Measurements from ENCODE around the gene TRMT10A. TPM values are rescaled to one million over a fixed set of nuclear protein-coding genes. Genes with fewer than 3 reads are reported as not detected.

The TRMT10A gene
- total RNA-seq, 4 donors from 2014 or later = 3.9 to 7.8 (median 5.8) TPM

DNA sequence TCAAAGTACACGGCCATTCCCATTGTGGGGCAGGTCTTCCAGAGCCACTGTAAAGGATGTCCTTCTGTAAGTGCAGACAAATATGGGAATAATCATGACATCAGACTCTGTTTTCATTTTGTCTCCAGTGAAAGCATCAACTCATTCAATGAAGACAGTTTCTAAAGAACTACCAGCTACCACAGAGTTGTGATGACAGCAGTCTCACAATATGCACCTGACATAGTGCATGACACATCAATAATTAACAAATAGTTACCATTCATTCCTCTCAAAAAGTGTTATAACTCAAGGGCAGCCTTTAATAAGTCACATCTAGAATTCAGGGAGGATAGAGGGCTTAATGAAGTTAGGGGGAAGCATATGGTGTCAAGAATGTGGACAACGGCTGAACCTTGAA, 31.0 kb upstream of the TRMT10A start:
- WGBS = 92% methylated on average over 2 of the region's 2 CpGs
- H3K4me1 ChIP-seq = no peaks in the 10 kb centered on the region
- H3K27ac ChIP-seq = no peak overlapping the region
- H3K36me3 ChIP-seq = no peaks in the 10 kb centered on the region
- H3K9me3 ChIP-seq = no peaks in the 10 kb centered on the region
- DNase-seq (ENCODE audit: low spot score in 2 of 2) = no peak
- no peak overlapping the region for H3K4me3 ChIP-seq
- H3K27me3 ChIP-seq = no peaks in the 10 kb centered on the region
- TF ChIP-seq POLR2A (IDR thresholded peaks at IDR 0.05) = no peak
- TF ChIP-seq, protein P1, sequence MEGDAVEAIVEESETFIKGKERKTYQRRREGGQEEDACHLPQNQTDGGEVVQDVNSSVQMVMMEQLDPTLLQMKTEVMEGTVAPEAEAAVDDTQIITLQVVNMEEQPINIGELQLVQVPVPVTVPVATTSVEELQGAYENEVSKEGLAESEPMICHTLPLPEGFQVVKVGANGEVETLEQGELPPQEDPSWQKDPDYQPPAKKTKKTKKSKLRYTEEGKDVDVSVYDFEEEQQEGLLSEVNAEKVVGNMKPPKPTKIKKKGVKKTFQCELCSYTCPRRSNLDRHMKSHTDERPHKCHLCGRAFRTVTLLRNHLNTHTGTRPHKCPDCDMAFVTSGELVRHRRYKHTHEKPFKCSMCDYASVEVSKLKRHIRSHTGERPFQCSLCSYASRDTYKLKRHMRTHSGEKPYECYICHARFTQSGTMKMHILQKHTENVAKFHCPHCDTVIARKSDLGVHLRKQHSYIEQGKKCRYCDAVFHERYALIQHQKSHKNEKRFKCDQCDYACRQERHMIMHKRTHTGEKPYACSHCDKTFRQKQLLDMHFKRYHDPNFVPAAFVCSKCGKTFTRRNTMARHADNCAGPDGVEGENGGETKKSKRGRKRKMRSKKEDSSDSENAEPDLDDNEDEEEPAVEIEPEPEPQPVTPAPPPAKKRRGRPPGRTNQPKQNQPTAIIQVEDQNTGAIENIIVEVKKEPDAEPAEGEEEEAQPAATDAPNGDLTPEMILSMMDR (IDR thresholded peaks at IDR 0.05) = no peak
- no peak for TF ChIP-seq POLR2AphosphoS5 (IDR thresholded peaks at IDR 0.05)
- TF ChIP-seq EP300 (IDR thresholded peaks at IDR 0.05) = no peak

GRCh38 chr4:99593781-99594641, 30.2 kb upstream of the TRMT10A start:
- no peak overlapping the region for H3K27ac ChIP-seq
- DNase-seq (ENCODE audit: low spot score in 2 of 2) = no peak
- 61% methylated on average over 4 of the region's 4 CpGs for WGBS
- H3K27me3 ChIP-seq = no peaks in the 10 kb centered on the region
- H3K4me3 ChIP-seq = no peak overlapping the region
- TF ChIP-seq, protein P1 (IDR thresholded peaks at IDR 0.05) = no peak
- TF ChIP-seq EP300 (IDR thresholded peaks at IDR 0.05) = no peak
- no peak for TF ChIP-seq POLR2A (IDR thresholded peaks at IDR 0.05)
- TF ChIP-seq POLR2AphosphoS5 (IDR thresholded peaks at IDR 0.05) = no peak
- no peaks in the 10 kb centered on the region for H3K4me1 ChIP-seq
- H3K36me3 ChIP-seq = no peaks in the 10 kb centered on the region
- H3K9me3 ChIP-seq = no peaks in the 10 kb centered on the region

DNA sequence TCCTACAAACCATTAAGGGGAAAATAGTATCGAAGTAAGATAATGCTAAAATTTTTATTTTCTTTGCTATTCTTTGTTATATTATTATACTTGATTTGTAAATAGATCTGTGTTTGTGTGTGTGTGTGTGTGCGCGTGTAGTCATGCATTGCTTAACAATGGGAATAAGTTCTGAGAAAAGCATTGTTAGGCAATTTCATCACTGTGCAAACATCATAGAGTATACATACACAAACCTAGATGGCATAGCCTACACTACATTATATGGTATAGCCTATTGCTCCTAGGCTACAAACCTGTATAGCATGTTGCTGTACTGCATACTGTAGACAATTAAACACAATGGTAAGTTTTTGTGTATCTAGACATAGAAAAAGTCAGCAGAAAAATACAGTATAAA, 27.9 kb upstream of the TRMT10A start:
- DNase-seq (ENCODE audit: low spot score in 2 of 2) = no peak
- H3K36me3 ChIP-seq = no peaks in the 10 kb centered on the region
- H3K9me3 ChIP-seq = no peaks in the 10 kb centered on the region
- H3K4me1 ChIP-seq = no peaks in the 10 kb centered on the region
- H3K4me3 ChIP-seq = no peak overlapping the region
- H3K27me3 ChIP-seq = no peaks in the 10 kb centered on the region
- H3K27ac ChIP-seq = no peak overlapping the region
- TF ChIP-seq POLR2AphosphoS5 (IDR thresholded peaks at IDR 0.05) (no peak), EP300 (IDR thresholded peaks at IDR 0.05) (no peak), POLR2A (IDR thresholded peaks at IDR 0.05) (no peak)
- TF ChIP-seq, protein P1 (IDR thresholded peaks at IDR 0.05) = no peak
- WGBS = 96% methylated on average over 3 of the region's 3 CpGs

- Histone ChIP-seq H3K36me3 (no peaks in the 10 kb centered on the region), H3K9me3 (no peaks in the 10 kb centered on the region)
- 70% methylated on average over 1 of the region's 1 CpG for WGBS
These were observed 24.0 kb upstream of the TRMT10A start for GRCh38 chr4:99587803-99588202.

DNA sequence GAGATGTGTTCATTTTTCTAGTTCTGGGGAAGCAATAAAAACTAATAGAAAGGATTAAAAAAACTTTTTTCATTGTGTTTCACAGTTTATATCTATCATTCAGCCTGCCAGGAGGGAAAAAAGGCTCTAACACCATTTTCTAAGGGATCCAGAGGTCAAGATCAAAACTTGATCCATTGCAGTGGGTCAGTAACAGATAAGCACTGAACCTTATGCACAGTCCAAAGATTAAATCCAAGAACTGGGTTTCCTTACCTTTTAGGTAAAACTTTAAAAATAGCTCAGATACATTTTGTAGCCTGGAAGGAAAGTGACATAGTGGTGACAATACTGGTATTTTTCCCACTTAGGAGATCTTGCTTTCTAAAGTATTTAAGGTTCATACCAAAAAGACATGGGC, 23.5 kb upstream of the TRMT10A start:
- TF ChIP-seq POLR2A (IDR thresholded peaks at IDR 0.05) = no peak
- TF ChIP-seq POLR2AphosphoS5 (IDR thresholded peaks at IDR 0.05) = no peak
- TF ChIP-seq, protein P1 (IDR thresholded peaks at IDR 0.05) = no peak
- no peak for TF ChIP-seq EP300 (IDR thresholded peaks at IDR 0.05)
- H3K4me3 ChIP-seq = no peak overlapping the region
- H3K36me3 ChIP-seq = no peaks in the 10 kb centered on the region
- no peak overlapping the region for H3K27ac ChIP-seq
- no peak for DNase-seq (ENCODE audit: low spot score in 2 of 2)
- no peaks in the 10 kb centered on the region for H3K27me3 ChIP-seq
- H3K4me1 ChIP-seq = no peaks in the 10 kb centered on the region
- no peaks in the 10 kb centered on the region for H3K9me3 ChIP-seq

More at GRCh38 chr4:99587803-99588202, 24.0 kb upstream of the TRMT10A start:
- TF ChIP-seq, protein P1 (IDR thresholded peaks at IDR 0.05) = no peak
- TF ChIP-seq POLR2AphosphoS5 (IDR thresholded peaks at IDR 0.05) = no peak
- no peak for TF ChIP-seq POLR2A (IDR thresholded peaks at IDR 0.05)
- TF ChIP-seq EP300 (IDR thresholded peaks at IDR 0.05) = no peak
- no peak for DNase-seq (ENCODE audit: low spot score in 2 of 2)
- Histone ChIP-seq H3K4me3 (no peak overlapping the region), H3K27me3 (no peaks in the 10 kb centered on the region), H3K4me1 (no peaks in the 10 kb centered on the region), H3K27ac (no peak overlapping the region)
